ENCODE results near the gene ADO.
A peak's percentile ranks its signal among the peaks of the same experiment; 100 is the strongest.

The ADO gene

DNA sequence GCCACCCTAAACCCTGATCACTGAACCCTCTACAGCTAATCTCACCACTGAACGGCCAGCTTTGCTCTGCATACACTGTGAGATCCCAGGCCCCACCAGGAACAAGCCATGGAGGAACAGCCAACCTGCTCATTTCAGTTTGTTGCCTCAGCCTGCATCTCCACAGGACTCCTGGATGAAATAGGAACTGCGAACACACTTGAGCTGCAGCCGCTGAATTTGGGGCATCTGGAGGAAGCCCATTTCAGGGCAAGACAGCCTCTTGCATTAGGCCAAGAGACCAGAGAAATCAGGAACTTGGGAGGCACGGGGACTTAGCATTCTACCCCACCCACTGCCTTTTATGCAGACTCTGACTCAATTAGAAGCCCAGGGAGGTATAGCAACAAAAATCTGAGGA is 26.2 kb downstream of the ADO start:
- no peak for DNase-seq (ENCODE audit: low read depth)
- TF ChIP-seq, protein P1, sequence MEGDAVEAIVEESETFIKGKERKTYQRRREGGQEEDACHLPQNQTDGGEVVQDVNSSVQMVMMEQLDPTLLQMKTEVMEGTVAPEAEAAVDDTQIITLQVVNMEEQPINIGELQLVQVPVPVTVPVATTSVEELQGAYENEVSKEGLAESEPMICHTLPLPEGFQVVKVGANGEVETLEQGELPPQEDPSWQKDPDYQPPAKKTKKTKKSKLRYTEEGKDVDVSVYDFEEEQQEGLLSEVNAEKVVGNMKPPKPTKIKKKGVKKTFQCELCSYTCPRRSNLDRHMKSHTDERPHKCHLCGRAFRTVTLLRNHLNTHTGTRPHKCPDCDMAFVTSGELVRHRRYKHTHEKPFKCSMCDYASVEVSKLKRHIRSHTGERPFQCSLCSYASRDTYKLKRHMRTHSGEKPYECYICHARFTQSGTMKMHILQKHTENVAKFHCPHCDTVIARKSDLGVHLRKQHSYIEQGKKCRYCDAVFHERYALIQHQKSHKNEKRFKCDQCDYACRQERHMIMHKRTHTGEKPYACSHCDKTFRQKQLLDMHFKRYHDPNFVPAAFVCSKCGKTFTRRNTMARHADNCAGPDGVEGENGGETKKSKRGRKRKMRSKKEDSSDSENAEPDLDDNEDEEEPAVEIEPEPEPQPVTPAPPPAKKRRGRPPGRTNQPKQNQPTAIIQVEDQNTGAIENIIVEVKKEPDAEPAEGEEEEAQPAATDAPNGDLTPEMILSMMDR (conservative IDR thresholded peaks at IDR 0.05; ENCODE audit: control insufficient read depth, insufficient read depth, low read depth, low read length), result no peak
- H3K4me3 ChIP-seq (ENCODE audit: control insufficient read depth, low read depth, low read length), result no peak overlapping the region

DNA sequence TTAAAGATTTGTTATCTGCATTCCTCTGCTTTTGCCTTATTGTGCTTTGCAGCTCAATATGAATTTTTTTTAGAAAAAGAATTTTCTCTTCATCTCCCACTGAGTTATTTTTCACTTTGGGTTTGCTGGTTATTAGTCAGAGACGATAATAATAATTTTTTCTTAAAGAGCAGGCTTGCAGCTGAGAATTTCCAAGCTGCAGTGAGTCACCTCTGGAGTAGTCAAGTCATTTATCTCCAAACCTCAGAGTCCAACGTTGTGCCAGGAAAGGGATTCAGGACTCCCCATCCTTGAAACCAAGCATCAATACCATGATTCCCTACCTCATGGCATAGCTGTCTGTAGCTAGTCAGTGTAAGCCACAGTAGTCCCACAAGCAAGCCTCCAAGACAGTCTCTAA is 26.8 kb downstream of the ADO start:
- peak; percentile 79 for DNase-seq (ENCODE audit: low read depth)
- TF ChIP-seq, protein P1 (conservative IDR thresholded peaks at IDR 0.05; ENCODE audit: control insufficient read depth, insufficient read depth, low read depth, low read length), result no peak
- no peak overlapping the region for H3K4me3 ChIP-seq (ENCODE audit: control insufficient read depth, low read depth, low read length)

DNA sequence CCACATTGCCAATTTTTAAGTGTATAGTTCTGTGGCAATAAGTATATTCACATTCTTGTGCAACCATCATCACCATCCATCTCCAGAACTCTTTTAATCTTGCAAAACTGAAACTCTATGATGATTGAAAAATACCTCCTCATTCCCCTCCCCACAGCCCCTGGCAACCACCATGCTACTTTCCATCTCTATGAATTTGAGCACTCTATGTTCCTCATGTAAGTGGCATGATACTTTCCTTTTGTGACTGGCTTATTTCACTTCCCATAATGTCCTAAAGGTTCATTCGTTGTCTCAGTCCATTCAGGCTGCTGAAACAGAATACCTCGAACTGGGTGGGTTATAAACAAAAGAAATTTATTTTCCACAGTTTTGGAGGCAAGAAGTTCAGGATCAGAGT is 35.1 kb downstream of the ADO start:
- no peak overlapping the region for H3K4me3 ChIP-seq (ENCODE audit: control insufficient read depth, low read depth, low read length)
- no peak for DNase-seq (ENCODE audit: low read depth)
- TF ChIP-seq, protein P1 (conservative IDR thresholded peaks at IDR 0.05; ENCODE audit: control insufficient read depth, insufficient read depth, low read depth, low read length), result no peak

DNA sequence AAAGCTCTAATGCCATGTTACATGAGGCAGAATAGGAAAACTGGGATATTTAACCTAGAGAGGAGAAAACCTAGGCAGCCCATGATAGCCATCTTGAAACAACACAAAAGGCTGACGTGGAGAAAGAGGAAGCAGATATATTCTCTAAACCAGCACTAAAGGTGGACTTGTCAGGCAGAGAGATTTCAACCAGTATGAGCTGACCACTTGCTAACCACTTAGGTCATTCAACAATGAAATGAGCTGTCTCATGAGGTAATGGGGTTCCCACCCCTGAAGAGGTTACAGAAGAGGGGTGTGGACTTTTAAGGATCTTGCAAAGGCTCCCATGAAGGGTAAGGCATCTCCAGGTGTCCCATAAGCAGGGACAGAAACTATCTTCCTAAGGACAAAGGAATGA is 38.5 kb downstream of the ADO start:
- no peak overlapping the region for H3K4me3 ChIP-seq (ENCODE audit: control insufficient read depth, low read depth, low read length)
- TF ChIP-seq, protein P1 (conservative IDR thresholded peaks at IDR 0.05; ENCODE audit: control insufficient read depth, insufficient read depth, low read depth, low read length), result no peak
- DNase-seq (ENCODE audit: low read depth), result no peak

DNA sequence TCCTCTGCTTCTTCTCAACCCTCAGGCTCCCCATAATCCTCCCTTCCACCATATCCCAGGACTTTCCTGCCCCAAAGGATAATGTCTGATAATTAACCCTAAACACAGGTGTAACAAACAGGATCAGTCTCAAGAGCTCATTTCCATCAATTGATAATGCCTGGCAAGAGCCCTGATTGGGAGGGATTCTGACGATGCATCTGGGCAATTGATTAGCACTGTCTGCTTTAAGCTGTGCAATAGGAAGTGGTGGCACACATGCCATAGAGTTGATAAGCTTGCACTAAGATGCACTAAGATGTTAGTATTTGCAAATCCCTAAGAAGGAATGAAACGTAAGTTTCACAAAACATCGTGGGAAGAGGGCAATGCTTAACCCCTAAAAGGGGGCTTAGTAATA is 39.1 kb downstream of the ADO start:
- TF ChIP-seq, protein P1 (conservative IDR thresholded peaks at IDR 0.05; ENCODE audit: control insufficient read depth, insufficient read depth, low read depth, low read length), result no peak
- no peak for DNase-seq (ENCODE audit: low read depth)
- H3K4me3 ChIP-seq (ENCODE audit: control insufficient read depth, low read depth, low read length), result no peak overlapping the region

DNA sequence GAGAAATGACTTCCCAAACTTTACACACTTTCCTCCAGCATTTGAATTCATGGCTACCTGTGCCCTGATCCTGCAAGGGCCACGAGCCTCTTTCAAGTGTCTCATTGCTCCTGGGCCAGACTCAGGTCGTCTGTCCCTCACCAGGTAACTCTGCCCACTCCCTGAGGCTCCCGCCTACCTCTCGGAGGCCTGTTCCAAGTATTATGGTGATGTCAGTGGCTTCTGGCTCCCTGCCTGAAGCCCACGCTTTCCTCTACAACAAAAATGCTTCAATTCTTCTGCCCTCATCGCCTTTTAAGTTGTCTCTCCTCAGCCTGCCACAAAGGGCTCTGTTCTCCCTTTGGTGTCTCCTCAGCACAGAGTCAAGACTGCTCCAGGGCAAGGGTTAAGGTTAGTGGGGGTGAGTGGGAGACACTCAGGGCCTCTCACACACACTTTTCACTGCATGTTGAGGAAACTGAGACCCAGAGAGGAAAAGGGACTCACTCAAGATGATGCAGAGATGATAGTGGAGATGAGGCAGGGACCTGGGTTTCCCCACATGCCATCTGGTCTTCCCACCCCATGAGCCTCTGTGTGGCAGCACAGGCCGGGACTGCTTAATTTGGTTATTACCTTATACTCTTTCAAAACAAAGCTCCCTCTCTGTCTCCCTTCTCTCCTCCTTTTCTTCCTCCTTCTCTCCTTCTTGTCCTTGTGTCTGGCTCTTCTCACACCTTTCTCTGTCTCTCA is 39.9 kb downstream of the ADO start:
- H3K4me3 ChIP-seq (ENCODE audit: control insufficient read depth, low read depth, low read length), result no peak overlapping the region
- TF ChIP-seq, protein P1 (conservative IDR thresholded peaks at IDR 0.05; ENCODE audit: control insufficient read depth, insufficient read depth, low read depth, low read length), result no peak
- DNase-seq (ENCODE audit: low read depth), result no peak

Measured in fibroblast of mammary gland (primary cell).